Esophagus muscularis mucosa (tissue), 4 donors: ENCODE measurements around the gene POLR3A. TPM values are rescaled to one million over a fixed set of nuclear protein-coding genes. Genes with fewer than 3 reads are reported as not detected.
"Not testable (repeated sequence)": the region's sequence is repeated elsewhere in the genome, so short reads cannot be mapped to it uniquely, and the experiment has no call there.

ENCODE experiments used
- DNase-seq: peaks from one replicate; pipeline ENCODE4 v3.0.0-alpha.2; 2017; ENCODE audit errors: extremely low spot score
- H3K27ac ChIP-seq, 4 donors: fragments of 200-600 bp; sonication (generic); replicated peaks in 1 of 4; 1 replicate in 3 of 4; 2 replicates in 1 of 4; pipeline ENCODE4 v1.5.1; 2016 to 2019; ENCODE audit warnings: mild to moderate bottlenecking in 1 of 4
- H3K27me3 ChIP-seq, 4 donors: fragments of 200-600 bp; sonication (generic); one replicate each; pipeline versions ENCODE4 v1.5.1 to v1.6.0; 2016 to 2019
- H3K36me3 ChIP-seq, 4 donors: fragments of 200-600 bp; sonication (generic); one replicate each; pipeline ENCODE4 v1.5.1; 2016 to 2019
- H3K4me1 ChIP-seq, 4 donors: fragments of 200-600 bp; sonication (generic); one replicate each; pipeline ENCODE4 v1.5.1; 2016 to 2019
- H3K4me3 ChIP-seq, 4 donors: fragments of 200-600 bp; sonication (generic); 1 replicate in 2 of 4; 2 replicates in 2 of 4; pipeline ENCODE4 v1.5.1; 2016 to 2019; ENCODE audit warnings: mild to moderate bottlenecking in 4 of 4, moderate library complexity in 1 of 4
- H3K9me3 ChIP-seq, 4 donors: fragments of 200-600 bp; sonication (generic); 1 replicate in 3 of 4; 2 replicates in 1 of 4; pipeline ENCODE4 v1.5.1; 2016 to 2019
- EP300 ChIP-seq: sonication (generic); formaldehyde crosslinking; IDR thresholded peaks from one replicate; pipeline ENCODE4 v1.6.1; 2017; ENCODE audit warnings: antibody characterized with exemption
- POLR2A ChIP-seq: fragments of 450-650 bp; IDR thresholded peaks from one replicate; pipeline ENCODE4 v1.6.1; 2017; ENCODE audit warnings: antibody characterized with exemption, moderate library complexity, mild to moderate bottlenecking, low read depth
- POLR2AphosphoS5 ChIP-seq, 2 donors: sonication (generic); formaldehyde crosslinking; IDR thresholded peaks; one replicate each; pipeline ENCODE4 v1.6.1; 2017; ENCODE audit warnings: antibody characterized with exemption in 2 of 2
- WGBS: methylation state at CpG from one replicate; pipeline ENCODE4 v1.1.5; 2018; 5-methylcytosine and 5-hydroxymethylcytosine counted together
- intact Hi-C: fragments of 100-400 bp; cut with DNase I; formaldehyde crosslinking; loops from one replicate; pipeline ENCODE4 v1.15.1; 2023
- total RNA-seq, 4 donors: library from RNA; depleted of rRNA; stranded (reverse); fragments of >200 nt; gene quantifications; one replicate each; pipeline versions ENCODE4 v1.1.0 to v1.2.1, GENCODE V29; 2016
- TF ChIP-seq, protein P1 (sequence below), 3 experiments: fragments of 200-600 bp in 2 of 3; fragments of 450-650 bp in 1 of 3; sonication (generic) in 2 of 3; IDR thresholded peaks; one replicate each; pipeline ENCODE4 v1.5.1; 2017 to 2019; ENCODE audit warnings: antibody characterized with exemption in 3 of 3, mild to moderate bottlenecking in 2 of 3, moderate library complexity in 1 of 3

The POLR3A gene
- total RNA-seq, 4 donors from 2014 or later, result 9.3 to 12.8 (median 9.9) TPM

DNA sequence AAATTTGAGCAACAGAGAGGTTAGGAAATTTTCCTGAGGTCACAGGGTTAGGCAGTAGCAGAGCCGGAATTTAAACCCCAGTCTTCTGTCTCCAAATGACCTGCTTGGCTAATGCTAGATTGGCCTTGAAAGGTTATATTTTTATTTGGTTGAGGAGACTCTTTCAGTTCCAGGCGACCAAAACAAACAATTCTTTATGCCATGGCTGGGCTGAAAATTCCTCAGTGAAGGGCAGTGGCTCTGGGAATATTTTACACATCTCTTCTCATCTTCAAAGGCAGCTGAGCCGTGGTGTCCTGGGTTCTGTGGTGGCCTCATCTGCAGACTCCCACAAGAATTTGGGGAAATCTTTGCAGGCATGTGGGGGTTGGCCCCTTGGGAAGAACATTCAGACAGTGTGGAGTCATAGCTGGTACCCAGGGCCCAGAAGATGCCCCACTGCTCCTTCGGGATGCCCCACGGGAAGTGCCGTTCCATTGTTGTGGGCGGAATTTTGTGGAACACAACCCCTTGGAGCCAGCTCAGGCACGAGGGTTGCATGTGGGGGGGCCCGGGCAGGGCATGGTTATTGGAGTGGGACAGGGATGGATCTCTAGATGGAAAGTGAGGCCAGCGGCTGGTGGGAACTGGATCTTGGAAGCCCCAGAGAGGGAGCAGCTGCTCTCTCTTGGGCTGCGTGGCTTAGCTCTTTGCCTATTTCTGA is 37.6 kb upstream of the POLR3A start:
- Histone ChIP-seq H3K27ac (no peak overlapping the region), H3K36me3 (no peaks in the 10 kb centered on the region), H3K4me1 (no peaks in the 10 kb centered on the region), H3K9me3 (no peaks in the 10 kb centered on the region), H3K27me3 (no peaks in the 10 kb centered on the region), H3K4me3 (no peak overlapping the region)
- intact Hi-C loops, result no loop called here
- TF ChIP-seq EP300, result no peak
- no peak for DNase-seq
- 82% methylated on average over 4 of the region's 11 CpGs for WGBS

DNA sequence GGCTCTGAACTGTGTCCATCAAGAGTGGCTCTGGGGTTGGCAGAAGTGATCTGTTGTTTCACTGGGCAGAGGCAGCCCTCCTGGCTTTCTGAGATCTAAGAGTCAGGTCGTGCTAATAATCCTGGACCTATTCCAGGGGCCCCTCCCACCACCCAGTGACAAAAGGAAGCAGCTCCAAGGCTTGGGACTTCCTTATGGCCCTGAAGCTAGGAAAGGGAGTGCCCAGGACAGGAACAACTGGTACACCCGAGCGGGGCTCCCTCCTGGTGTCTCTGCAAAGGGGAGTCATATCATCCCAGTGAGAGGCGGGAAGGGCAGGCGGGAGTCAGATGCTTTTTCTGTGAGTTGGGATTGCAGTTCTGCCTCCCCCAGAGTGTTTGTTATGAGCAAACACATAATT is 36.7 kb upstream of the POLR3A start:
- no peak for DNase-seq
- Histone ChIP-seq H3K27ac (no peak overlapping the region), H3K27me3 (no peaks in the 10 kb centered on the region), H3K4me1 (no peaks in the 10 kb centered on the region), H3K36me3 (no peaks in the 10 kb centered on the region), H3K4me3 (no peak overlapping the region), H3K9me3 (no peaks in the 10 kb centered on the region)
- TF ChIP-seq, protein P1, sequence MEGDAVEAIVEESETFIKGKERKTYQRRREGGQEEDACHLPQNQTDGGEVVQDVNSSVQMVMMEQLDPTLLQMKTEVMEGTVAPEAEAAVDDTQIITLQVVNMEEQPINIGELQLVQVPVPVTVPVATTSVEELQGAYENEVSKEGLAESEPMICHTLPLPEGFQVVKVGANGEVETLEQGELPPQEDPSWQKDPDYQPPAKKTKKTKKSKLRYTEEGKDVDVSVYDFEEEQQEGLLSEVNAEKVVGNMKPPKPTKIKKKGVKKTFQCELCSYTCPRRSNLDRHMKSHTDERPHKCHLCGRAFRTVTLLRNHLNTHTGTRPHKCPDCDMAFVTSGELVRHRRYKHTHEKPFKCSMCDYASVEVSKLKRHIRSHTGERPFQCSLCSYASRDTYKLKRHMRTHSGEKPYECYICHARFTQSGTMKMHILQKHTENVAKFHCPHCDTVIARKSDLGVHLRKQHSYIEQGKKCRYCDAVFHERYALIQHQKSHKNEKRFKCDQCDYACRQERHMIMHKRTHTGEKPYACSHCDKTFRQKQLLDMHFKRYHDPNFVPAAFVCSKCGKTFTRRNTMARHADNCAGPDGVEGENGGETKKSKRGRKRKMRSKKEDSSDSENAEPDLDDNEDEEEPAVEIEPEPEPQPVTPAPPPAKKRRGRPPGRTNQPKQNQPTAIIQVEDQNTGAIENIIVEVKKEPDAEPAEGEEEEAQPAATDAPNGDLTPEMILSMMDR (IDR thresholded peaks at IDR 0.05), result no peak
- TF ChIP-seq EP300, result no peak
- no peak for TF ChIP-seq POLR2AphosphoS5 (IDR thresholded peaks at IDR 0.05)
- TF ChIP-seq POLR2A, result no peak
- 67% methylated on average over 5 of the region's 5 CpGs for WGBS
- intact Hi-C loops, result no loop called here

DNA sequence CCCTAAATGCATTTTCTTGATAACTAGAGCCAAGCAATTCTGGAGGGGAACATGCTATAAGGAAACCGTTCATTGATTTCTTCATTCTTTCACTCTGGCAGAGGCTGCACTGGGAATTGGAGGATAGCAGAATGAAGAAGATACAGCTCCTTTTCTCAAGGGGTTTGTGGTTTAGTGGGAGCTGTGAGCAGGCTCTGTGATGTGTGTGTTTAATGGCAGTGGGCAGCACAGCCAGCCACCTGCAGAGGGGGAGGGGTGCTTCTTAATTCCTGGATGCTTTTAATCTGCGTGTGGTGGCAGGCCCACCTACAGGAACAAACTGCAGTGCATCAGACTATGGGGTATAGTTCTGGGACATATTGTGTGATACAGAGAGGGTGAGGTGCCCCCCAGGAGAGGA is 36.3 kb upstream of the POLR3A start:
- no peaks in the 10 kb centered on the region for H3K4me1 ChIP-seq
- H3K9me3 ChIP-seq, result no peaks in the 10 kb centered on the region
- no peaks in the 10 kb centered on the region for H3K36me3 ChIP-seq
- DNase-seq, result no peak
- H3K27me3 ChIP-seq, result no peaks in the 10 kb centered on the region
- WGBS, result 87% methylated on average over 2 of the region's 2 CpGs
- no peak overlapping the region for H3K4me3 ChIP-seq
- intact Hi-C loops, result no loop called here
- H3K27ac ChIP-seq, result no peak overlapping the region
- TF ChIP-seq, protein P1 (IDR thresholded peaks at IDR 0.05), result no peak
- TF ChIP-seq POLR2A (no peak), EP300 (no peak), POLR2AphosphoS5 (IDR thresholded peaks at IDR 0.05) (no peak)

DNA sequence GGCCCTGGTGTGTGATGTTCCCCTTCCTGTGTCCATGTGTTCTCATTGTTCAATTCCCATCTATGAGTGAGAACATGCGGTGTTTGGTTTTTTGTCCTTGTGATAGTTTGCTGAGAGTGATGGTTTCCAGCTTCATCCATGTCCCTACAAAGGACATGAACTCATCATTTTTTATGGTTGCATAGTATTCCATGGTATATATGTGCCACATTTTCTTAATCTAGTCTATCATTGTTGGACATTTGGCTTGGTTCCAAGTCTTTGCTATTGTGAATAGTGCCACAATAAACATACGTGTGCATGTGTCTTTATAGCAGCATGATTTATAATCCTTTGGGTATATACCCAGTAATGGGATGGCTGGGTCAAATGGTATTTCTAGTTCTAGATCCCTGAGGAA is 35.6 kb upstream of the POLR3A start:
- H3K36me3 ChIP-seq, H3K27me3 ChIP-seq, H3K4me3 ChIP-seq, DNase-seq, H3K27ac ChIP-seq, intact Hi-C loops, H3K9me3 ChIP-seq, H3K4me1 ChIP-seq: not testable (repeated sequence)
- WGBS, result no CpG with 5 or more reads among the region's 2 CpGs

DNA sequence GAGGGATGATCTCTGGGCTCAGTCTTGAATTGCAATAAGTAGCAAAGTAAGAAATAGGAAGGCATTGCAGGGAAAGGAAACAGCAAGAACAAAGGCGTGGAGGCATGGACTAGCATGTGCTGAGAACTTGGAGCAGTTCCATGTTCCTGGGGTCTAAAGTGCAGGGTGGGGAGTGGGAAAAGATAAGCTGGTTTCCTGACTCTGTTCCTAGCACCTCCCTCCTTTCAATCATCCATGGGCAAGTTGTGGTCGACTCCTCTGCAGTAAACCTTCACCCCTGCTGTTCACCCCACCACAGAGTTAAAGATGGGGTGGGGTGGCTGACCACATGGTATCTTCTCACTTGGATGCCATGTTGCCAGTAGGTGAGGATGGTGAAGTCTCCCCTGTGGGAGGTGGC is 33.9 kb upstream of the POLR3A start:
- TF ChIP-seq POLR2A (no peak), EP300 (no peak), POLR2AphosphoS5 (IDR thresholded peaks at IDR 0.05) (no peak)
- TF ChIP-seq, protein P1 (IDR thresholded peaks at IDR 0.05), result no peak
- Histone ChIP-seq H3K9me3 (no peaks in the 10 kb centered on the region), H3K4me3 (no peak overlapping the region), H3K27ac (no peak overlapping the region), H3K27me3 (no peaks in the 10 kb centered on the region), H3K36me3 (no peaks in the 10 kb centered on the region), H3K4me1 (no peaks in the 10 kb centered on the region)
- 72% methylated on average over 2 of the region's 2 CpGs for WGBS
- DNase-seq, result no peak
- intact Hi-C loops, result no loop called here

DNA sequence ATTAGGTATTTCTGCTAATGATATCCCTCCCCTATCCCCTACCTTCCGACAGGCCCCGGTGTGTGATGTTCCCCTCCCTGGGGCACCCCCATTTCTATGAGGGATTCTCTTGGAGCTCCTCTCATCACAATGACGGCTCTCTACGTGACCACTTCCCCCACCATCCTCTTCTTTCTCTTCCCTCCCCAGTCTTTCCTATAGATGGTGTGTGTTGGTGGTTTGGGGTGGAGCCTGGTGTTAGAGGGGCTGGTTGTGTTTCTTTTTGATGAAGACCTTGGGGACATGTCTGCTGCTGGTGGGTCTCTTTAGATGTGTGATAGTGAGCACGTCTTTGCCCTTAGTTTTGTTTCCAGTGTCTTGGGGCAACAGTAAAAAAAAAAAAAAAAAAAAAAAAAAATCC is 33.0 kb upstream of the POLR3A start:
- Histone ChIP-seq H3K27ac (no peak overlapping the region), H3K4me1 (no peaks in the 10 kb centered on the region), H3K36me3 (no peaks in the 10 kb centered on the region), H3K27me3 (no peaks in the 10 kb centered on the region), H3K9me3 (no peaks in the 10 kb centered on the region), H3K4me3 (no peak overlapping the region)
- no peak for DNase-seq
- 92% methylated on average over 5 of the region's 5 CpGs for WGBS
- intact Hi-C loops, result no loop called here
- TF ChIP-seq, protein P1 (IDR thresholded peaks at IDR 0.05), result no peak
- TF ChIP-seq EP300, result no peak
- no peak for TF ChIP-seq POLR2A
- no peak for TF ChIP-seq POLR2AphosphoS5 (IDR thresholded peaks at IDR 0.05)
